Effector memory CD8-positive, alpha-beta T cell (primary cell): Measurements from ENCODE around the gene RABL2A.
"Not testable (repeated sequence)": the region's sequence is repeated elsewhere in the genome, so short reads cannot be mapped to it uniquely, and the experiment has no call there.

ENCODE experiments used
- ATAC-seq: fragments of 150-1000 bp; cut with Tn5 transposase; replicated peaks from 2 replicates; pipeline ENCODE4 v1.10.0; 2021; ENCODE audit warnings: mild to moderate bottlenecking, moderate library complexity
- DNase-seq, 3 experiments: peaks; one replicate each; pipeline ENCODE4 v3.0.0; 2021
- H3K27ac Mint-ChIP-seq, 2 donors: one replicate each; pipeline ENCODE4 v1.8.0; 2022; ENCODE audit warnings: mild to moderate bottlenecking in 2 of 2, mixed read lengths in 2 of 2, moderate library complexity in 2 of 2
- H3K27me3 Mint-ChIP-seq, 2 donors: one replicate each; pipeline ENCODE4 v1.8.0; 2022; ENCODE audit warnings: mixed read lengths in 2 of 2
- H3K36me3 Mint-ChIP-seq: one replicate; pipeline ENCODE4 v1.8.0; 2022; ENCODE audit warnings: mild to moderate bottlenecking, moderate library complexity, mixed read lengths; ENCODE audit not compliant: insufficient read depth
- H3K4me1 Mint-ChIP-seq, 2 donors: one replicate each; pipeline ENCODE4 v1.8.0; 2022; ENCODE audit warnings: low read depth in 2 of 2, mixed read lengths in 2 of 2
- H3K4me3 Mint-ChIP-seq, 2 donors: one replicate each; pipeline ENCODE4 v1.8.0; 2022; ENCODE audit warnings: mild to moderate bottlenecking in 2 of 2, mixed read lengths in 2 of 2, moderate library complexity in 2 of 2
- H3K9me3 Mint-ChIP-seq, 2 donors: one replicate each; pipeline ENCODE4 v1.8.0; 2022; ENCODE audit warnings: mixed read lengths in 2 of 2

Gene RABL2A

DNA sequence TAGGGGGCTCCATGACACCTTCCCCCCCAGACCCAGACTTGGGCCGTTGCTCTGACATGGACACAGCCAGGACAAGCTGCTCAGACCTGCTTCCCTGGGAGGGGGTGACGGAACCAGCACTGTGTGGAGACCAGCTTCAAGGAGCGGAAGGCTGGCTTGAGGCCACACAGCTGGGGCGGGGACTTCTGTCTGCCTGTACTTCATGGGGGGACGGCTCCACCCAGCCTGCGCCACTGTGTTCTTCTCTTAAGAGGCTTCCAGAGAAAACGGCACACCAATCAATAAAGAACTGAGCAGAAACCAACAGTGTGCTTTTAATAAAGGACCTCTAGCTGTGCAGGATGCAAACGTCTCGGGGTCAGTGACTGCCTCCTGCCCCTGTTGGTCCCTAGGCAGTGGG lies 28.3 kb upstream of the RABL2A start:
- not testable (repeated sequence) for ATAC-seq, H3K36me3 Mint-ChIP-seq, H3K9me3 Mint-ChIP-seq, H3K27me3 Mint-ChIP-seq, DNase-seq, H3K4me1 Mint-ChIP-seq, H3K4me3 Mint-ChIP-seq, H3K27ac Mint-ChIP-seq

DNA sequence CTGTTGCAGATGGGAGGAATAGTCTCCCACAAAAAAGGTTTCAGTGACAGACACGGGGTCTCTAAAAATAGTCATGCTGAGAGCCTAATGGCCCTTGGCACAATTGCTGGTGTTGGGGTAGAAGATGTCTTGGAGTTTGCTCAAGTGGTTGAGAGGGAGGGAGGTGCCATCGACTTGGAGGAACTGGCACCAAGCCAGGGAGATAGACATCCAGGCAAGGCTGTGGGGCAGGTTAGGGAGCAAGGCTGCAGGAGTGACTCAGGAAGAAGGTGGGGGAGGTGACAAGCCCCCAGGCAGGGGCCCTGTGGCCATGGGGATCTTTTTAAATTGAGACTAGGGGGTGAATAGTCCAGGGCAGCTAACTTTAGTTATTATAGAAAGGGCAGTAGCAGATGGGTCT lies 27.9 kb upstream of the RABL2A start:
- not testable (repeated sequence) for DNase-seq, H3K4me3 Mint-ChIP-seq, H3K27ac Mint-ChIP-seq, H3K4me1 Mint-ChIP-seq, ATAC-seq, H3K27me3 Mint-ChIP-seq, H3K9me3 Mint-ChIP-seq
- peaks cover 13% of the 10 kb centered on the region for H3K36me3 Mint-ChIP-seq

DNA sequence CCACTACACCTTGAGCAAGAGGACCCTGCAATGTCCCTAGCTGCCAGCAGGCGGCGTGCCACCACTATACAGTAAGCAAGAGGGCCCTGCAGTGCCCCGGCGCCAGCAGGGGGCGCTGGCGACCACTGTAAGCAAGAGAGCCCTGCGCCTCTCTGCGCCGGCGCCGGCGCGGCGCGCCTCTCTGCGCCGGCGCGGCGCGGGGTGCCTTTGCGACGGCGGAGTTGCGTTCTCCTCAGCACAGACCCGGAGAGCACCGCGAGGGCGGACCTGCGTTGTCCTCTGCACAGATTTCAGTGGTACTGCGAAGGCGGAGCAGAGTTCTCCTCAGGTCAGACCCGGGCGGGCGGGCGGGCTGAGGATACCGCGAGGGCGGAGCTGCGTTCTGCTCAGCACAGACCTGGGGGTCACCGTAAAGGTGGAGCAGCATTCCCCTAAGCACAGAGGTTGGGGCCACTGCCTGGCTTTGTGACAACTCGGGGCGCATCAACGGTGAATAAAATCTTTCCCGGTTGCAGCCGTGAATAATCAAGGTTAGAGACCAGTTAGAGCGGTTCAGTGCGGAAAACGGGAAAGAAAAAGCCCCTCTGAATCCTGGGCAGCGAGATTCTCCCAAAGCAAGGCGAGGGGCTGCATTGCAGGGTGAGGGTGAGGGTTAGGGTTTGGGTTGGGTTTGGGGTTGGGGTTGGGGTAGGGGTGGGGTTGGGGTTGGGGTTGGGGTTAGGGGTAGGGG lies 24.9 kb upstream of the RABL2A start:
- H3K9me3 Mint-ChIP-seq, H3K4me1 Mint-ChIP-seq, ATAC-seq, H3K27me3 Mint-ChIP-seq, H3K27ac Mint-ChIP-seq, H3K4me3 Mint-ChIP-seq: not testable (repeated sequence)
- peak; percentile 27 to 50 (median 44) for DNase-seq
- H3K36me3 Mint-ChIP-seq = peaks cover 17% of the 10 kb centered on the region

DNA sequence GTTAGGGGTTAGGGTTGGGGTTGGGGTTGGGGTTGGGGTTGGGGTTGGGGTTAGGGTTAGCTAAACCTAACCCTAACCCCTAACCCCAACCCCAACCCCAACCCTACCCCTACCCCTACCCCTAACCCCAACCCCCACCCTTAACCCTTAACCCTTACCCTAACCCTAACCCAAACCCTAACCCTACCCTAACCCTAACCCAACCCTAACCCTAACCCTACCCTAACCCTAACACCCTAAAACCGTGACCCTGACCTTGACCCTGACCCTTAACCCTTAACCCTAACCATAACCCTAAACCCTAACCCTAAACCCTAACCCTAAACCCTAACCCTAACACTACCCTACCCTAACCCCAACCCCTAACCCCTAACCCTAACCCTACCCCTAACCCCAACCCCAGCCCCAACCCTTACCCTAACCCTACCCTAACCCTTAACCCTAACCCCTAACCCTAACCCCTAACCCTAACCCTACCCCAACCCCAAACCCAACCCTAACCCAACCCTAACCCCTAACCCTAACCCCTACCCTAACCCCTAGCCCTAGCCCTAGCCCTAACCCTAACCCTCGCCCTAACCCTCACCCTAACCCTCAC lies 24.1 kb upstream of the RABL2A start:
- H3K9me3 Mint-ChIP-seq = no peaks in the 10 kb centered on the region
- peak overlapping the region; percentile 90 to 95 for H3K27ac Mint-ChIP-seq
- ATAC-seq (peak; percentile 76), DNase-seq (no peak)
- H3K27me3 Mint-ChIP-seq = no peaks in the 10 kb centered on the region
- peak overlapping the region; percentile 85 to 86 for H3K4me3 Mint-ChIP-seq
- H3K4me1 Mint-ChIP-seq = peaks cover 4 to 5% of the 10 kb centered on the region in 2 donors
- H3K36me3 Mint-ChIP-seq = peaks cover 17% of the 10 kb centered on the region

- Mint-ChIP-seq H3K36me3 (peaks cover 17% of the 10 kb centered on the region), H3K4me3 (peak overlapping the region; percentile 85 to 86), H3K27ac (peak overlapping the region; percentile 90 to 95)
- not testable (repeated sequence) for H3K9me3 Mint-ChIP-seq, H3K27me3 Mint-ChIP-seq, H3K4me1 Mint-ChIP-seq
- ATAC-seq (peak; percentile 66), DNase-seq (peak; percentile 78 to 87 (median 83))
These were observed 23.5 kb upstream of the RABL2A start for GRCh38 chr2:113603467-113604084.

- Mint-ChIP-seq H3K4me3 (peak overlapping the region; percentile 85 to 86), H3K36me3 (peaks cover 17% of the 10 kb centered on the region), H3K27ac (peak overlapping the region; percentile 90 to 95)
- DNase-seq = peak; percentile 91 to 94 (median 94)
- ATAC-seq = peak; percentile 53
- H3K27me3 Mint-ChIP-seq, H3K4me1 Mint-ChIP-seq, H3K9me3 Mint-ChIP-seq: not testable (repeated sequence)
These were observed 23.0 kb upstream of the RABL2A start for GRCh38 chr2:113604085-113604477.

GRCh38 chr2:113604661-113605060 lies 22.4 kb upstream of the RABL2A start:
- H3K9me3 Mint-ChIP-seq, DNase-seq, H3K4me1 Mint-ChIP-seq, H3K27me3 Mint-ChIP-seq, ATAC-seq: not testable (repeated sequence)
- peaks cover 17% of the 10 kb centered on the region for H3K36me3 Mint-ChIP-seq
- H3K27ac Mint-ChIP-seq = peak overlapping the region; percentile 90 to 95
- H3K4me3 Mint-ChIP-seq = peak overlapping the region; percentile 85 to 86

DNA sequence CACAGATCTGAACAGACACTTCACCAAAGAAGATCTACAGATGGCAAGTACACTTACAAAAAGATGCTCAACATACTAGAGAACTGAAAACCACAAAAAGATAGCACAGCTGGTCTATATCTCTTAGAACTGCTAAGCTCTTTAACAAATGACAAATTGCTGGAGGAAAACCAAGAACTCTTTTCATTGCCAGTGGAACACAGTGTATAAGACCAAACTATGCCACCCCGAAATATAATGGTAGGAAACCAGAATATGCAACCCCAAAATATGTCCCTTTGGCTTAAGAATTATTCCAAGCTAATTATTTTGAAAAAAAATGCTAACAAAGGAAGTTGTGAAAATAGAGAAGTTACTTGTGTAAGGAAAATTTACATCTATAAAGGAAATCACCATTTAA lies 21.0 kb upstream of the RABL2A start:
- H3K9me3 Mint-ChIP-seq, H3K27me3 Mint-ChIP-seq, H3K27ac Mint-ChIP-seq, ATAC-seq, H3K4me3 Mint-ChIP-seq, DNase-seq, H3K4me1 Mint-ChIP-seq: not testable (repeated sequence)
- peaks cover 17% of the 10 kb centered on the region for H3K36me3 Mint-ChIP-seq

DNA sequence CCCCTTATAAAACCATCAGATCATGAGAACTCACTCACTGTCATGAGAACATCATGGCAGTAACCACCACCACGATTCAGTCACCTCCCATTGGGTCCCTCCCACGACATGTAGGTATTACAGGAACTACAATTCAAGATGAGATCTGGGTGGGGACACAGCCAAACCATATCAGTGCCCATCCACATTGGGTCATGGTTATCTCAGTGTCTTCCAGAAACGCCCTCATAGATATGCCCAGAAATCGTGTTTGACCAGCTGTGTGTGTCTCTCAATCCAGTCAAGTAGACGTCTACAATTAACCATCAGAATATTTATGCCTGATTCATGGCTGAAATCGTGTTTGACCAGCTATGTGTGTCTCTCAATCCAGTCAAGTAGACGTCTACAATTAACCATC lies 17.2 kb upstream of the RABL2A start:
- ATAC-seq, DNase-seq, H3K9me3 Mint-ChIP-seq, H3K27me3 Mint-ChIP-seq, H3K27ac Mint-ChIP-seq, H3K4me3 Mint-ChIP-seq, H3K36me3 Mint-ChIP-seq, H3K4me1 Mint-ChIP-seq: not testable (repeated sequence)

DNA sequence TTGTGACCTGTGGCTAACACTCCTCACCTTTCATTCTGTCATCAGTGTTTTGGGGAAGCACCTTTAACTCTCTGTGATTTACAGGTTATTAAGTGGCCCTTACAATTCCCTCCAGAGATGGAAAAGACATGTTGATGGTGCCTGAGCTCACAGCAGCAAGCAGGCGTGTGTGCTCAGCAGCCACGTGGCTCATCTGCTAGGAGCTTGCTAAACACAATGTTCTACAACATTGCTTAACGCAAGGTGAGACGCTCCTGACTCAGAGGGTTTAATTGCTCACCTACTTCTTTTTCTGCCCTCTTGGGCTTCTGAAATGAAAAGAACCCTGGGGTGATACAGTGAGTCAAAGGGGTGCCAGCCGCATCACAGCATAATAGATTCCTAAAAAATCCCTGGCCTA lies 6.1 kb upstream of the RABL2A start:
- not testable (repeated sequence) for ATAC-seq, DNase-seq, H3K9me3 Mint-ChIP-seq, H3K36me3 Mint-ChIP-seq, H3K4me1 Mint-ChIP-seq, H3K4me3 Mint-ChIP-seq, H3K27ac Mint-ChIP-seq, H3K27me3 Mint-ChIP-seq

DNA sequence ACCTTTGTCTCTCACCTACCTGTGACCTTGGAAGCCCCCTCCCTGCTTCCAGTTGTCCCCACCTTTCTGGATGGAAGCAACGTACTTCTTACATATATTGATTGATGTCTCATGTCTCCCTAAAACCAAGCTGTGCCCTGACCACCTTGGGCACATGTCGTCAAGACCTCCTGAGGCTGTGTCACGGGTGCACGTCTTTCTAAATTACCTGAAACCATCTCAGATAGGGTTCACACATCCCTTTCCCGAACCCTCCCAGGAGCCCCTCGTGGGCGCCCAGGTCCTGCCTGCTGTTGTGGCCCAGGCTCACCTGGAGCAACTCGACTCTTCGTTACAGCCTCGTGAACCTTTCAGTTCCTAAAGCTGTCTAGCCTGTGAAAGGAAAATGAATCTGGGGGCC lies 1.2 kb upstream of the RABL2A start:
- H3K9me3 Mint-ChIP-seq, H3K27me3 Mint-ChIP-seq, DNase-seq, H3K36me3 Mint-ChIP-seq, H3K27ac Mint-ChIP-seq, ATAC-seq: not testable (repeated sequence)
- H3K4me1 Mint-ChIP-seq = peaks cover 3 to 10% of the 10 kb centered on the region in 2 donors
- H3K4me3 Mint-ChIP-seq = peak overlapping the region in 1 of 2 donors; percentile 84

GRCh38 chr2:113632849-113633345 lies 5.8 kb downstream of the RABL2A start:
- not testable (repeated sequence) for H3K27me3 Mint-ChIP-seq, H3K4me3 Mint-ChIP-seq, ATAC-seq, H3K4me1 Mint-ChIP-seq, H3K27ac Mint-ChIP-seq, DNase-seq, H3K36me3 Mint-ChIP-seq, H3K9me3 Mint-ChIP-seq

DNA sequence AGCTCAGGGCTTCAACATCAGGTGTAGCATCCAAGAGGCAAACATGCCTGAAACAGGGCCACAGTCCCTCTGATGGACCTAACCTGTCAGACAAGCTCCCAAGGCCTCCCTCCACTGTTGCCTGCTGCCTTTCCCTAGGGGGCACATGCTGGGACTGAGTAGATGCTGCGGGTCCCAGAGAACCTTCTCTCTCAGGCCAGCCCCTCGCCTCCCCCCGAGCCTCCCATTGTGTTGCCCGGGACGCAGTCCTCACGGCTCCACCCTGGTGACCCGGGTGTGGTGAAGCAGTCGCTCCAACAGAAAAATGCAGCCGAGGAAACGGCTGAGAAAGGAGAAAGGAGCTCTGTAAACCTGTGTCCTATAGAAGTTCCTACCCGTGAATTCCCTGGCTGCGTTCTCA lies 8.3 kb downstream of the RABL2A start:
- not testable (repeated sequence) for ATAC-seq, DNase-seq, H3K4me1 Mint-ChIP-seq, H3K36me3 Mint-ChIP-seq, H3K4me3 Mint-ChIP-seq, H3K27me3 Mint-ChIP-seq, H3K9me3 Mint-ChIP-seq, H3K27ac Mint-ChIP-seq

GRCh38 chr2:113636226-113636625 lies 9.2 kb downstream of the RABL2A start:
- not testable (repeated sequence) for H3K4me3 Mint-ChIP-seq, H3K36me3 Mint-ChIP-seq, H3K9me3 Mint-ChIP-seq, ATAC-seq, DNase-seq, H3K27me3 Mint-ChIP-seq, H3K27ac Mint-ChIP-seq, H3K4me1 Mint-ChIP-seq
